ENCODE data around the gene IPPK.

IPPK gene

GRCh38 chr9:92617951-92618510 lies 51.9 kb downstream of the IPPK start:
- no peak overlapping the region for H3K4me3 ChIP-seq (replicated peaks; ENCODE audit: low read depth, low read length)

GRCh38 chr9:92617195-92617813 lies 52.6 kb downstream of the IPPK start:
- no peak for TF ChIP-seq CTCF (IDR thresholded peaks at IDR 0.05; ENCODE audit: low read depth, low read length, missing control alignments)
- no peak for DNase-seq (ENCODE audit: extremely low read depth, low read depth)
- H3K4me3 ChIP-seq (replicated peaks; ENCODE audit: low read depth, low read length): no peak overlapping the region

More at GRCh38 chr9:92617951-92618510, 51.9 kb downstream of the IPPK start:
- no peak for DNase-seq (ENCODE audit: extremely low read depth, low read depth)
- no peak for TF ChIP-seq CTCF (IDR thresholded peaks at IDR 0.05; ENCODE audit: low read depth, low read length, missing control alignments)

GRCh38 chr9:92616655-92617111 lies 53.2 kb downstream of the IPPK start:
- TF ChIP-seq CTCF (IDR thresholded peaks at IDR 0.05; ENCODE audit: low read depth, low read length, missing control alignments): no peak
- no peak overlapping the region for H3K4me3 ChIP-seq (replicated peaks; ENCODE audit: low read depth, low read length)
- DNase-seq (ENCODE audit: extremely low read depth, low read depth): no peak

GRCh38 chr9:92616199-92616641 lies 53.7 kb downstream of the IPPK start:
- no peak for TF ChIP-seq CTCF (IDR thresholded peaks at IDR 0.05; ENCODE audit: low read depth, low read length, missing control alignments)
- no peak overlapping the region for H3K4me3 ChIP-seq (replicated peaks; ENCODE audit: low read depth, low read length)
- no peak for DNase-seq (ENCODE audit: extremely low read depth, low read depth)

- no peak for TF ChIP-seq CTCF (IDR thresholded peaks at IDR 0.05; ENCODE audit: low read depth, low read length, missing control alignments)
- no peak overlapping the region for H3K4me3 ChIP-seq (replicated peaks; ENCODE audit: low read depth, low read length)
Measured at GRCh38 chr9:92615790-92616189, 54.1 kb downstream of the IPPK start.

GRCh38 chr9:92614763-92615461 lies 55.0 kb downstream of the IPPK start:
- DNase-seq (ENCODE audit: extremely low read depth, low read depth): no peak
- no peak overlapping the region for H3K4me3 ChIP-seq (replicated peaks; ENCODE audit: low read depth, low read length)
- no peak for TF ChIP-seq CTCF (IDR thresholded peaks at IDR 0.05; ENCODE audit: low read depth, low read length, missing control alignments)

More at GRCh38 chr9:92615790-92616189, 54.1 kb downstream of the IPPK start:
- no peak for DNase-seq (ENCODE audit: extremely low read depth, low read depth)

Measured in HFF-Myc (cell line).